Measurements from ENCODE around the gene SRMS. TPM values are rescaled to one million over a fixed set of nuclear protein-coding genes. Genes with fewer than 3 reads are reported as not detected.
A peak's percentile ranks its signal among the peaks of the same experiment; 100 is the strongest.

SRMS gene
- total and polyA plus RNA-seq, 4 donors, result not detected

DNA sequence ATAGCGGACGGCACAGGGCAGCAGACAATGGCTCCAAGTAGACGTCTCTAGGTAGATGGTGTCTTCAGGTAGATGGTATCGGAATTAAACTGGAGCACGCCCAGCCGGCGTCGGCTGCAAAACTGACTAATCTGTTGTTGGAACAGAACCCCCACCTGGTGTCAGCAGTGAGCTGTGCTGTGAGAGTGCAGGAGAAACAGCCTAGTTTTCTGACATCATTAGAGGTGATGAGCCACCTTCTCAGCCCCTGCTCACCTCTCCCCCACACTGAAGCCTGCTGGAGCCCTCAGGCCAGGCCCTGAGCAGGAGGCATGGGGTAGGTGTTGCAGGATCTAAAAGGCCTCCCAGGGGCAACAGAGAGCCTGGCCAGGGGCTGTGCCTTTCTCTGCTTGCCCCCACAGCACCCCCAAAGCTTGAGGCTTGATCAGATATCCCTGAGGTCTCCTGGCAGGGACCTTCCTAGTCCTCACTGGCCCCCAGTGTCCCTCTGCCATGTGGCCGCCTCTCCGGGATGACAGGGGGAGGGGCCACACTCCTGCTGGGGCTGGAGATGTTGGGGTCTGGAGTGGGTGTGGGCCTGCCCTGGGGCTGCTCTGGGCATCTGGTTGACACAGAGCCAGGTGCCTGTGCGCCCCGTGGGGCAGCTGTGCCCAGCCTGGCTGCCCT lies 33.4 kb upstream of the SRMS start:
- no peak for DNase-seq (ENCODE audit: low spot score)
- H3K27ac ChIP-seq (ENCODE audit: low read depth in 1 of 2, low read length in 2 of 2), result no peak overlapping the region
- WGBS, result 61% methylated on average over 12 of the region's 12 CpGs
- no peaks in the 10 kb centered on the region for H3K9me3 ChIP-seq (ENCODE audit: control insufficient read depth in 4 of 4, low read length in 3 of 4)
- no peaks in the 10 kb centered on the region for H3K36me3 ChIP-seq (ENCODE audit: control insufficient read depth in 4 of 4, insufficient read depth in 3 of 4, low read depth in 1 of 4, low read length in 3 of 4)
- H3K27me3 ChIP-seq (ENCODE audit: control insufficient read depth in 4 of 4, insufficient read depth in 4 of 4, low read length in 3 of 4), result peaks cover 0 to 2% (median 0%) of the 10 kb centered on the region in 4 donors
- H3K4me1 ChIP-seq (ENCODE audit: control insufficient read depth in 4 of 4, insufficient read depth in 4 of 4, low read length in 3 of 4), result peaks cover 2 to 8% (median 4%) of the 10 kb centered on the region in 4 donors
- no peak overlapping the region for H3K4me3 ChIP-seq (ENCODE audit: low read depth in 1 of 3, low read length in 3 of 3)
- no peak overlapping the region for H3K9ac ChIP-seq (ENCODE audit: low read depth in 1 of 2, low read length in 2 of 2)
- TF ChIP-seq, protein P1, sequence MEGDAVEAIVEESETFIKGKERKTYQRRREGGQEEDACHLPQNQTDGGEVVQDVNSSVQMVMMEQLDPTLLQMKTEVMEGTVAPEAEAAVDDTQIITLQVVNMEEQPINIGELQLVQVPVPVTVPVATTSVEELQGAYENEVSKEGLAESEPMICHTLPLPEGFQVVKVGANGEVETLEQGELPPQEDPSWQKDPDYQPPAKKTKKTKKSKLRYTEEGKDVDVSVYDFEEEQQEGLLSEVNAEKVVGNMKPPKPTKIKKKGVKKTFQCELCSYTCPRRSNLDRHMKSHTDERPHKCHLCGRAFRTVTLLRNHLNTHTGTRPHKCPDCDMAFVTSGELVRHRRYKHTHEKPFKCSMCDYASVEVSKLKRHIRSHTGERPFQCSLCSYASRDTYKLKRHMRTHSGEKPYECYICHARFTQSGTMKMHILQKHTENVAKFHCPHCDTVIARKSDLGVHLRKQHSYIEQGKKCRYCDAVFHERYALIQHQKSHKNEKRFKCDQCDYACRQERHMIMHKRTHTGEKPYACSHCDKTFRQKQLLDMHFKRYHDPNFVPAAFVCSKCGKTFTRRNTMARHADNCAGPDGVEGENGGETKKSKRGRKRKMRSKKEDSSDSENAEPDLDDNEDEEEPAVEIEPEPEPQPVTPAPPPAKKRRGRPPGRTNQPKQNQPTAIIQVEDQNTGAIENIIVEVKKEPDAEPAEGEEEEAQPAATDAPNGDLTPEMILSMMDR (IDR thresholded peaks at IDR 0.05; ENCODE audit: low read depth, low read length, missing input control), result peak; percentile 28
- no peak for TF ChIP-seq SP1 (IDR thresholded peaks at IDR 0.05)
- TF ChIP-seq RAD21 (IDR thresholded peaks at IDR 0.05), result peak; percentile 66 to 74

DNA sequence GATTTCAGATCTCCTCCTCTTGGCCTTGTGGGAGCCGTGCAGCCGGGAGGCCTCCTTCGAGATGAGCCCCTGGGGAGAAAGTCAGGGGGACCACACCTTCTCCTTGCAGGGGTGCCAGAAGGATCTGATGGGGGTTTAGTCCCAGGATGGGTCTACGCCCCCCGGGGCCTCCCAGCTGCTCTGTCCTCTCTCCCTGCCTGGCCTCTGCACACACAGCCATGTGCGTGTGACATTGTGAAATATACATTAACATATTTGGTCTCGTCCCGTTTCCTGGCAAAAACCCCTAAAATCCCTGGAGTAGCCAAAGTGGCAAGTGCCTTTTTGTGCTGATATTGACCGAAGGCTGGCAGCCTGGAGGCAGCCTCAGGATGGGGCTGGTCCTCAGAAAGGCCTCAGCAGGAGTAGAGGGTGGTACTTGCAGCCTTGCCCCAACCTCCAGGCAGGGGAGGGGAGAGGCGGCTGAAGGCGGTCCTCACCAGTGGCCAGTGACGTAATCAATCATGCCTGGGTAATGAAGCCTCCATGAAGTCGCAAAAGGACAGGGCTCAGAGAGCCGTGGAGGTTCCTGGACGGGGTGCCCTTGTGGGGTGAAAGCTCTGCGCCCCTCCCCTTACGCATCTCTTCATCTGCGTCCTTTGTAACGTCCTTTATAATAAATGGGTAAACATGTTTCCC lies 31.6 kb upstream of the SRMS start:
- H3K9ac ChIP-seq (ENCODE audit: low read depth in 1 of 2, low read length in 2 of 2), result no peak overlapping the region
- TF ChIP-seq, protein P2, sequence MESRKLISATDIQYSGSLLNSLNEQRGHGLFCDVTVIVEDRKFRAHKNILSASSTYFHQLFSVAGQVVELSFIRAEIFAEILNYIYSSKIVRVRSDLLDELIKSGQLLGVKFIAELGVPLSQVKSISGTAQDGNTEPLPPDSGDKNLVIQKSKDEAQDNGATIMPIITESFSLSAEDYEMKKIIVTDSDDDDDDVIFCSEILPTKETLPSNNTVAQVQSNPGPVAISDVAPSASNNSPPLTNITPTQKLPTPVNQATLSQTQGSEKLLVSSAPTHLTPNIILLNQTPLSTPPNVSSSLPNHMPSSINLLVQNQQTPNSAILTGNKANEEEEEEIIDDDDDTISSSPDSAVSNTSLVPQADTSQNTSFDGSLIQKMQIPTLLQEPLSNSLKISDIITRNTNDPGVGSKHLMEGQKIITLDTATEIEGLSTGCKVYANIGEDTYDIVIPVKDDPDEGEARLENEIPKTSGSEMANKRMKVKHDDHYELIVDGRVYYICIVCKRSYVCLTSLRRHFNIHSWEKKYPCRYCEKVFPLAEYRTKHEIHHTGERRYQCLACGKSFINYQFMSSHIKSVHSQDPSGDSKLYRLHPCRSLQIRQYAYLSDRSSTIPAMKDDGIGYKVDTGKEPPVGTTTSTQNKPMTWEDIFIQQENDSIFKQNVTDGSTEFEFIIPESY (IDR thresholded peaks at IDR 0.05), result no peak
- no peak for TF ChIP-seq FOXA1 (IDR thresholded peaks at IDR 0.05)
- no peak for TF ChIP-seq NR2F2 (IDR thresholded peaks at IDR 0.05)
- H3K4me1 ChIP-seq (ENCODE audit: control insufficient read depth in 4 of 4, insufficient read depth in 4 of 4, low read length in 3 of 4), result peaks cover 3 to 13% (median 9%) of the 10 kb centered on the region in 4 donors
- no peaks in the 10 kb centered on the region for H3K9me3 ChIP-seq (ENCODE audit: control insufficient read depth in 4 of 4, low read length in 3 of 4)
- H3K4me3 ChIP-seq (ENCODE audit: low read depth in 1 of 3, low read length in 3 of 3), result no peak overlapping the region
- WGBS, result 84% methylated on average over 19 of the region's 19 CpGs
- H3K36me3 ChIP-seq (ENCODE audit: control insufficient read depth in 4 of 4, insufficient read depth in 3 of 4, low read depth in 1 of 4, low read length in 3 of 4), result no peaks in the 10 kb centered on the region
- no peak for DNase-seq (ENCODE audit: low spot score)
- H3K27ac ChIP-seq (ENCODE audit: low read depth in 1 of 2, low read length in 2 of 2), result no peak overlapping the region
- peaks cover 0 to 2% (median 0%) of the 10 kb centered on the region in 4 donors for H3K27me3 ChIP-seq (ENCODE audit: control insufficient read depth in 4 of 4, insufficient read depth in 4 of 4, low read length in 3 of 4)

DNA sequence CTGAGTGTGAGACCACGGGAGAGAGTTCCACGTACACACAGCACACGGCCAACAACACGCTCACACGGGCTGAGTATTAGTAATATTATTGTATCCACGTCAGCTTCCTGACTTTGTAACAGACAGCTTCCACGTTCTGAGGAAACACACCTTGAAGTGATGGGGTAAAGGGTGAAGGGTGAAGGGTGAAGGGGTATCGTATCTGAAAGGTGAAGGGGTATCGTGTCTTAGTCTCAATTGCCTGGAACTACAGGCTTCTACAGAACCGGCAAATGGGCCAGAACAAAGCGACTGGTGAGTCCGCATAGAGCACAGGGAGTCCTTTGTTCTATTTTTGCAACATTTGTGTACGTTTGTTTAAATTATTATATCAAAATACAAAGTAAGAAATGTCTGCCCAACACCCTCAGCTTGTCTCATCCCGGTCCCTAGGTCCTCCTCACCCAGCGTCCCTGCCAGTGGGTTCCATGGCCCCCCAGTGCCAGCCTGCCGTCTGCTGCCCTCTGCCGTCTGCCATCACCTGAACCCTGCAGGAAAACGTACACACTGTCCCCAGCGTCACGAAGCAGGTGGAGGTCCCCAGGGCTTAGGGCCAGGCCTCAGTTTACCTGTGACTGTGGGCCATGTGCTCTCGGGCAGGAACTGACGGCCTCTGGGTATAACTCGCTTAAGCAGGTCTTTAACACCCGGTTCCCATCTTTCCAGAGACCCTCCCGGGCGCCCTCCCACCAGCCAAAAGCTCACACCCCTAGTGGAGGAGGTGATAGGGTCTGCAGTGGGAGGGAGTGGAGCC lies 30.9 kb upstream of the SRMS start:
- Histone ChIP-seq H3K9ac (ENCODE audit: low read depth in 1 of 2, low read length in 2 of 2) (no peak overlapping the region), H3K4me3 (ENCODE audit: low read depth in 1 of 3, low read length in 3 of 3) (no peak overlapping the region), H3K27me3 (ENCODE audit: control insufficient read depth in 4 of 4, insufficient read depth in 4 of 4, low read length in 3 of 4) (peaks cover 0 to 2% (median 0%) of the 10 kb centered on the region in 4 donors), H3K27ac (ENCODE audit: low read depth in 1 of 2, low read length in 2 of 2) (no peak overlapping the region), H3K4me1 (ENCODE audit: control insufficient read depth in 4 of 4, insufficient read depth in 4 of 4, low read length in 3 of 4) (peaks cover 3 to 15% (median 10%) of the 10 kb centered on the region in 4 donors), H3K36me3 (ENCODE audit: control insufficient read depth in 4 of 4, insufficient read depth in 3 of 4, low read depth in 1 of 4, low read length in 3 of 4) (no peaks in the 10 kb centered on the region), H3K9me3 (ENCODE audit: control insufficient read depth in 4 of 4, low read length in 3 of 4) (no peaks in the 10 kb centered on the region)
- DNase-seq (ENCODE audit: low spot score), result no peak
- WGBS, result 83% methylated on average over 26 of the region's 26 CpGs
- TF ChIP-seq JUND (IDR thresholded peaks at IDR 0.05) (no peak), HNF4G (IDR thresholded peaks at IDR 0.05) (no peak), SP1 (IDR thresholded peaks at IDR 0.05) (no peak), EGR1 (IDR thresholded peaks at IDR 0.05; ENCODE audit: low read depth in 2 of 2) (no peak), YY1 (IDR thresholded peaks at IDR 0.05) (no peak), NR2F2 (IDR thresholded peaks at IDR 0.05) (no peak), RXRA (IDR thresholded peaks at IDR 0.05) (no peak), FOXA2 (IDR thresholded peaks at IDR 0.05) (no peak)
- TF ChIP-seq, protein P1 (IDR thresholded peaks at IDR 0.05; ENCODE audit: low read depth, low read length, missing input control), result no peak
- TF ChIP-seq, protein P3, sequence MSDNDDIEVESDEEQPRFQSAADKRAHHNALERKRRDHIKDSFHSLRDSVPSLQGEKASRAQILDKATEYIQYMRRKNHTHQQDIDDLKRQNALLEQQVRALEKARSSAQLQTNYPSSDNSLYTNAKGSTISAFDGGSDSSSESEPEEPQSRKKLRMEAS (IDR thresholded peaks at IDR 0.05), result no peak
- TF ChIP-seq, protein P4, sequence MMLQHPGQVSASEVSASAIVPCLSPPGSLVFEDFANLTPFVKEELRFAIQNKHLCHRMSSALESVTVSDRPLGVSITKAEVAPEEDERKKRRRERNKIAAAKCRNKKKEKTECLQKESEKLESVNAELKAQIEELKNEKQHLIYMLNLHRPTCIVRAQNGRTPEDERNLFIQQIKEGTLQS (IDR thresholded peaks at IDR 0.05), result no peak
- TF ChIP-seq, protein P2 (IDR thresholded peaks at IDR 0.05), result no peak

All from liver (tissue), 9 donors.